ENCODE measurements around the gene CD93. TPM values are rescaled to one million over a fixed set of nuclear protein-coding genes. Genes with fewer than 3 reads are reported as not detected.

CD93 gene
- total and polyA plus RNA-seq, 4 donors, result 5.7 to 160 (median 65.7) TPM

DNA sequence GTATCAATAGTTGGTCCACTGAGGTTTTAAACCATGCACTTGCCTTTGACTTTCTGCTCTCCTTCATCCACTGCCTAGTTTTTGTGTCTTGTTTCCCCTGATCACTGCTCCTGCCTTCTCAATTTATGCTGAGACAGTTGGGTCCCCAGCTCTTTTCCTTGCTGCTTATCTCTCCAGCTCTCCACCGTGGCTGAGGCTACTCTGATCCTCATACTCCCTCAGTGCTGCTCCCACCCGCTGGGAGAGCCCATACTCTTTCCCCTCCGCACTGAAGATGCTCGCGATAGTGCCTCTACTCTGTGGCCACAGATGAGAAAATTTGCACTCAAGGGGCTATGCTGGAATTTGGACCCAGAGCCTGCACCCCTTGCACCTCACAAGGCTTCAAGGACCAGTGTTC, 33.2 kb downstream of the CD93 start:
- H3K27ac ChIP-seq (ENCODE audit: low read depth in 1 of 2, low read length in 2 of 2), result no peak overlapping the region
- no peaks in the 10 kb centered on the region for H3K27me3 ChIP-seq (ENCODE audit: control insufficient read depth in 1 of 2, insufficient read depth in 2 of 2, low read length in 1 of 2)
- H3K36me3 ChIP-seq (ENCODE audit: control insufficient read depth in 1 of 2, insufficient read depth in 2 of 2, low read length in 1 of 2), result no peaks in the 10 kb centered on the region
- 91 to 94% methylated on average over 5 of the region's 5 CpGs for WGBS, 2 donors
- no peak for DNase-seq
- intact Hi-C loops (cut with DNase I), result loop anchor here in 1 of 2 donors (5.0 kb wide), 4 partner anchors 34 to 361 kb away; partner anchors contain the start of genes CD93 and NXT1
- no peak for ATAC-seq (ENCODE audit: low FRiP score)
- no peaks in the 10 kb centered on the region for H3K4me1 ChIP-seq (ENCODE audit: control insufficient read depth in 1 of 2, insufficient read depth in 2 of 2, low read length in 2 of 2)
- no peaks in the 10 kb centered on the region for H3K9me3 ChIP-seq (ENCODE audit: control insufficient read depth, low read length)
- H3K4me3 ChIP-seq (ENCODE audit: low read length in 2 of 2), result no peak overlapping the region

GRCh38 chr20:23050847-23051627, 35.1 kb downstream of the CD93 start:
- intact Hi-C loops (cut with DNase I), result loop anchor here (1.0 to 5.0 kb wide), 6 partner anchors 36 to 359 kb away; partner anchors contain the start of genes CD93 (in 1 of the 2) and NXT1 (in 1 of the 2)
- Histone ChIP-seq H3K4me3 (ENCODE audit: low read length in 2 of 2) (peak overlapping the region; percentile 19 to 41), H3K4me1 (ENCODE audit: control insufficient read depth in 1 of 2, insufficient read depth in 2 of 2, low read length in 2 of 2) (no peaks in the 10 kb centered on the region), H3K36me3 (ENCODE audit: control insufficient read depth in 1 of 2, insufficient read depth in 2 of 2, low read length in 1 of 2) (no peaks in the 10 kb centered on the region), H3K27me3 (ENCODE audit: control insufficient read depth in 1 of 2, insufficient read depth in 2 of 2, low read length in 1 of 2) (no peaks in the 10 kb centered on the region), H3K9me3 (ENCODE audit: control insufficient read depth, low read length) (no peaks in the 10 kb centered on the region), H3K27ac (ENCODE audit: low read depth in 1 of 2, low read length in 2 of 2) (peak overlapping the region in 1 of 2 donors; percentile 53)
- peak; percentile 92 to 96 for DNase-seq
- 21 to 26% methylated on average over 46 of the region's 46 CpGs for WGBS, 2 donors
- peak; percentile 65 for ATAC-seq (ENCODE audit: low FRiP score)

DNA sequence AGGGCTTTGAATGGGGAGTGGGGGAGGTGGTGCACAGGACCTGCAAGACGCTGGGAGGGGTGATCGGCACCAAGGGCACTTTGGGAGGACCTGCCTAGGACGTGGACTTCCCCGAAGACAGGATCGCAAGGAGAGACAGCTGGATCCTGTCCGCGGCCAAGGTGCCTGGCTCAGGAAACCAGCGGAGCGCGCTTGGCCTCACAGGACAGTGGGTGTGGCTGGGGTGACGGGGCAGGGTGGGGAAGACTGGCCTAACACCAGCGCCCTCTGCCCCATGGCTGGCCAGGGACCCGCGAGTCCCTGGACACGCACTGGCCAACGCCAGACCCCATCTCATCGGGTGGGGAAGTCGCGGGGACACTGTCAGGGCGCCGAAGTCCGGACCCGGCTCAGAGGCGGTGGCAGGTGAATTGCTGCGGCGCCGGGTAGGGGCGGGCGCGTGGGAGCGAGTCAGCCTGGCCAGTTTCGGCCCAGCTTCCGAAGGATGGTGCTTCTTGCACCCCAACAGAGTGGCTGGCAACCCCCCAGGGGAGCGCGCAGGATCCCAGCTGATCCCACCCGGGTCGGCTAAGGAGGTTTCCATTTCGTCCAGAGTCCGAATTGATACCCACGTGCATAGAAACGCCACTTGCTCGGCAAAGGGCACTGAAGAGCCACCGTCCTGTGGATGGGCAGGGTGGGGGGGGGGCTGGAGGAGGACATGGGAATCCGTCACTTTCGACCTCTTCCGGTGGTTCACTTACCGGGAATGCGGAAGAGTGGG, 35.9 kb downstream of the CD93 start:
- Histone ChIP-seq H3K27ac (ENCODE audit: low read depth in 1 of 2, low read length in 2 of 2) (peak overlapping the region; percentile 11 to 84), H3K4me3 (ENCODE audit: low read length in 2 of 2) (peak overlapping the region; percentile 41 to 59), H3K27me3 (ENCODE audit: control insufficient read depth in 1 of 2, insufficient read depth in 2 of 2, low read length in 1 of 2) (no peaks in the 10 kb centered on the region), H3K4me1 (ENCODE audit: control insufficient read depth in 1 of 2, insufficient read depth in 2 of 2, low read length in 2 of 2) (no peaks in the 10 kb centered on the region), H3K9me3 (ENCODE audit: control insufficient read depth, low read length) (no peaks in the 10 kb centered on the region), H3K36me3 (ENCODE audit: control insufficient read depth in 1 of 2, insufficient read depth in 2 of 2, low read length in 1 of 2) (no peaks in the 10 kb centered on the region)
- DNase-seq (peak; percentile 77 to 91), ATAC-seq (ENCODE audit: low FRiP score) (peak; percentile 55)
- intact Hi-C loops (cut with DNase I), result loop anchor here (2.0 to 5.0 kb wide), 5 partner anchors 37 to 358 kb away; partner anchors contain the start of genes CD93 (in 1 of the 2) and NXT1 (in 1 of the 2)
- WGBS, 2 donors, result 0 to 1% methylated on average over 45 to 48 of the region's 48 CpGs

DNA sequence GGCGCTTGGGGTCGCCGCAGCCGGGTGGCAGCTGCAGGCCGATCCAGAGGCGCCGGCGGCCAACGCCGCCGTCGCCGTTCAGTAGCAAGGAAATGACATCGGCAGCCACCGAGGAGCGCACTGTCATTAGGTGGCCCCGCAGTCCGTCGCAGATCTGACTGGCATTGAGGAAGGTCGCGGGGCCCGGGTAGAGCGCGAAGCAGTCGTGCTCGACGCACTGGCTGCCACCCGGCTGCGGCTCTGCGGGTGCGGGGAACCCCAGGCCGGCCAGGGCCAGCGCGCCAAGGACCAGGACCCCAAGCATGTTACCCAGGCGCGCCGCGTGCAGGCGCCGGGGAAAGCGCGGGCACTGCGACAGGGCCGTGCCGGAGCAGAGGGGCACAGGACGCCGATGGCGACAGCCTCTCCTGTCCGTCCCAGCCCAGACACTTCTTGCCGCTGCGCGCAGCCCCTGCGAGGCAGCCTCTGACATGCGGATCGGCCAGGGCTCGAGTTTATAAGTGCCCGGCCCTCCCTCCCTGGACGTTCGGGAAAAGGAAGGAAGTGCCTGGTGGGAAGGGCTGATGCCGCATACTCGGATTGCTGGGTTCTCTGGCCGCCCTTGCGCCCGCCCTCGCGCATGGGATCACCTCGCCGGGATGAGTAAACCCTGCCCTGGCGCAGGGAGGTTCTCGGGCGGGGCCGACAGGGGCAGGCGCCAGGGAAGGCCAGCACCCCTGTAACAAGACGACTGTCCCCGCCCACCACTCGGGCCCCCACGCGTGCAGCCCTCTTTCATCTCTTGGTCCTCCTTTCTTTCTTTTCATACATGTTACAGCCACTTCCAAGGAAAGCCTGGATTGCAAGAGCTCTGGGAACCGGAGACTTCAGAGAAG, 36.7 kb downstream of the CD93 start, which contains the start of gene THBD:
Gene THBD (minus strand): TSS at position 472 of the 875 bp plus-strand sequence. CDS start 168 bp downstream, at position 304.
- no peaks in the 10 kb centered on the region for H3K9me3 ChIP-seq (ENCODE audit: control insufficient read depth, low read length)
- H3K36me3 ChIP-seq (ENCODE audit: control insufficient read depth in 1 of 2, insufficient read depth in 2 of 2, low read length in 1 of 2), result no peaks in the 10 kb centered on the region
- peak within 1 kb of the TSS; percentile 41 to 59 for H3K4me3 ChIP-seq (ENCODE audit: low read length in 2 of 2)
- H3K4me1 ChIP-seq (ENCODE audit: control insufficient read depth in 1 of 2, insufficient read depth in 2 of 2, low read length in 2 of 2), result no peaks in the 10 kb centered on the region
- DNase-seq (peak; percentile 93 to 94), ATAC-seq (ENCODE audit: low FRiP score) (peak; percentile 77)
- peak within 1 kb of the TSS; percentile 11 to 84 for H3K27ac ChIP-seq (ENCODE audit: low read depth in 1 of 2, low read length in 2 of 2)
- H3K27me3 ChIP-seq (ENCODE audit: control insufficient read depth in 1 of 2, insufficient read depth in 2 of 2, low read length in 1 of 2), result no peaks in the 10 kb centered on the region
- intact Hi-C loops (cut with DNase I), result loop anchor here (2.0 to 10.0 kb wide), 7 partner anchors 38 to 715 kb away; partner anchors contain the start of genes CD93 (in 1 of the 2) and NXT1 (in 1 of the 2)
- 0 to 1% methylated on average over 76 to 79 of the region's 79 CpGs for WGBS, 2 donors

DNA sequence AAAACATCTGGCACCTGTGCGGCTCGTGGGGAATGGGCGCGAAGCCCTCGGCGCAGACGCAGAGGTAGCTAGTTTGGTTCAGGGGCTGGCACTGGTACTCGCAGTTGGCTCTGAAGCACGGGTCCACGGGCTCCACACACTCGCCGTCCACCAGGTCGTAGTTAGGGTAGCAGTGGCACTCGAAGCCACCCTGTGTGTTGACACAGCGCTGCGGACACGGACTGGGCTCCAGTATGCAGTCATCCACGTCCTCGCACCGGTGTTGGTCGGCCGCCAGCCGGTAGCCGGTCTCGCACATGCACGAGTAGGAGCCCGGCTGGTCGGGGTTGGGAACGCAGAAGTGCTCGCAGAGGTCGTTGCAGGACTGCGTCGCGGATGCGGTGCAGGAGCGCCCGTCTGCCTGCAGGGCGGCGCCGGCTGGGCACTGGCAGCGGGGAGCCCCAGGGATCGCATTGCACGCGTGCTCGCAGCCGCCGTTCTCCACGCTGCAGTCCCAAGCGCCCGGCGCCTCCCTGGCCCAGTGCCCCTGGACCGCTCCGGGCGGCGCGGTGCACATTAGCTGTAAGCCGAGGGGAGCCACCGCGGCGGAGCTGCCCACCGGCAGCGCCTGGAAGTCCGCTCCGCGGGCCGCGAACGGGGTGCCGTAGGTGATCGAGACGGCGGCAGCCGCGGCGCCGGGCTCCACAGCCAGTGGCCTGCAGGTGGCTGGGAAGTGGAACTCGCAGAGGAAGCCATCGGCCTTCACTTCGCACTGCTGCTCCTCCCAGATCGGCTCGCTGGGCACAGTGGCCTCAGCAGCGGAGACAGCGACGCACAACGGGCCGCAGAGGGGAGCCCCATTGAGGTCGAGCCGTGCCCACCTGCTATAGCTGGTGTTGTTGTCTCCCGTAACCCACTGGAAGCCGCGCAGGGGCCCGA, 37.6 kb downstream of the CD93 start:
- peak overlapping the region in 1 of 2 donors; percentile 84 for H3K27ac ChIP-seq (ENCODE audit: low read depth in 1 of 2, low read length in 2 of 2)
- H3K4me3 ChIP-seq (ENCODE audit: low read length in 2 of 2), result peak overlapping the region; percentile 41 to 59
- no peaks in the 10 kb centered on the region for H3K27me3 ChIP-seq (ENCODE audit: control insufficient read depth in 1 of 2, insufficient read depth in 2 of 2, low read length in 1 of 2)
- ATAC-seq (ENCODE audit: low FRiP score) (peak; percentile 49), DNase-seq (peak; percentile 88 to 89)
- WGBS, 2 donors, result 2% methylated on average over 91 to 92 of the region's 92 CpGs
- no peaks in the 10 kb centered on the region for H3K9me3 ChIP-seq (ENCODE audit: control insufficient read depth, low read length)
- no peaks in the 10 kb centered on the region for H3K4me1 ChIP-seq (ENCODE audit: control insufficient read depth in 1 of 2, insufficient read depth in 2 of 2, low read length in 2 of 2)
- intact Hi-C loops (cut with DNase I), result loop anchor here in 1 of 2 donors (5.0 to 10.0 kb wide), 3 partner anchors 294 to 714 kb away; no protein-coding TSS in a partner anchor
- H3K36me3 ChIP-seq (ENCODE audit: control insufficient read depth in 1 of 2, insufficient read depth in 2 of 2, low read length in 1 of 2), result no peaks in the 10 kb centered on the region

GRCh38 chr20:23047738-23048214, 38.3 kb downstream of the CD93 start:
- H3K27me3 ChIP-seq (ENCODE audit: control insufficient read depth in 1 of 2, insufficient read depth in 2 of 2, low read length in 1 of 2), result no peaks in the 10 kb centered on the region
- WGBS, 2 donors, result 24 to 28% methylated on average over 47 of the region's 47 CpGs
- H3K27ac ChIP-seq (ENCODE audit: low read depth in 1 of 2, low read length in 2 of 2), result no peak overlapping the region
- peak overlapping the region in 1 of 2 donors; percentile 41 for H3K4me3 ChIP-seq (ENCODE audit: low read length in 2 of 2)
- H3K36me3 ChIP-seq (ENCODE audit: control insufficient read depth in 1 of 2, insufficient read depth in 2 of 2, low read length in 1 of 2), result no peaks in the 10 kb centered on the region
- ATAC-seq (ENCODE audit: low FRiP score), result no peak
- intact Hi-C loops (cut with DNase I), result loop anchor here in 1 of 2 donors (5.0 to 10.0 kb wide), 3 partner anchors 295 to 713 kb away; no protein-coding TSS in a partner anchor
- no peaks in the 10 kb centered on the region for H3K9me3 ChIP-seq (ENCODE audit: control insufficient read depth, low read length)
- DNase-seq, result peak; percentile 65 to 81
- no peaks in the 10 kb centered on the region for H3K4me1 ChIP-seq (ENCODE audit: control insufficient read depth in 1 of 2, insufficient read depth in 2 of 2, low read length in 2 of 2)

GRCh38 chr20:23047001-23047737, 39.0 kb downstream of the CD93 start:
- H3K9me3 ChIP-seq (ENCODE audit: control insufficient read depth, low read length), result no peaks in the 10 kb centered on the region
- ATAC-seq (ENCODE audit: low FRiP score) (no peak), DNase-seq (no peak)
- peak overlapping the region in 1 of 2 donors; percentile 41 for H3K4me3 ChIP-seq (ENCODE audit: low read length in 2 of 2)
- H3K36me3 ChIP-seq (ENCODE audit: control insufficient read depth in 1 of 2, insufficient read depth in 2 of 2, low read length in 1 of 2), result no peaks in the 10 kb centered on the region
- intact Hi-C loops (cut with DNase I), result loop anchor here in 1 of 2 donors (5.0 to 10.0 kb wide), 3 partner anchors 295 to 712 kb away; no protein-coding TSS in a partner anchor
- H3K27me3 ChIP-seq (ENCODE audit: control insufficient read depth in 1 of 2, insufficient read depth in 2 of 2, low read length in 1 of 2), result no peaks in the 10 kb centered on the region
- H3K27ac ChIP-seq (ENCODE audit: low read depth in 1 of 2, low read length in 2 of 2), result no peak overlapping the region
- H3K4me1 ChIP-seq (ENCODE audit: control insufficient read depth in 1 of 2, insufficient read depth in 2 of 2, low read length in 2 of 2), result no peaks in the 10 kb centered on the region
- 78 to 79% methylated on average over 13 of the region's 13 CpGs for WGBS, 2 donors
